H1 (cell line): ENCODE data around the gene CLCF1. TPM values are rescaled to one million over a fixed set of nuclear protein-coding genes. Genes with fewer than 3 reads are reported as not detected.

Experiments
- polyA plus RNA-seq, 7 experiments: library from polyadenylated mRNA; depleted of rRNA in 3 of 7; stranded (reverse) in 5 of 7; unstranded in 2 of 7; fragments of >200 nt in 5 of 7; fragments of 200-250 nt in 2 of 7; gene quantifications; 1 replicate in 5 of 7; 2 replicates in 1 of 7; 4 replicates in 1 of 7; pipeline versions ENCODE4 v1.2.1 to v1.2.3, GENCODE V29; 2011 to 2013; ENCODE audit warnings: missing spikeins in 2 of 7, mixed read lengths in 2 of 7
- total RNA-seq: library from RNA; stranded (reverse); fragmentation: NEBNext Ultra II Directional; extraction: Animal tissue kit (Norgen Biotek cat#: 25700); gene quantifications from 2 replicates; pipeline ENCODE4 v1.2.1, GENCODE V29; 2021
- TF ChIP-seq, protein P1 (sequence below): IDR thresholded peaks from 2 replicates; pipeline ENCODE4 v1.6.1; 2012; ENCODE audit warnings: low read length, inconsistent platforms

The CLCF1 gene
- total and polyA plus RNA-seq, 2 of the 8 experiments (the other 6 are each of a cell fraction or from before 2014, with no cell fraction given) = 0.32 to 1.2 TPM

DNA sequence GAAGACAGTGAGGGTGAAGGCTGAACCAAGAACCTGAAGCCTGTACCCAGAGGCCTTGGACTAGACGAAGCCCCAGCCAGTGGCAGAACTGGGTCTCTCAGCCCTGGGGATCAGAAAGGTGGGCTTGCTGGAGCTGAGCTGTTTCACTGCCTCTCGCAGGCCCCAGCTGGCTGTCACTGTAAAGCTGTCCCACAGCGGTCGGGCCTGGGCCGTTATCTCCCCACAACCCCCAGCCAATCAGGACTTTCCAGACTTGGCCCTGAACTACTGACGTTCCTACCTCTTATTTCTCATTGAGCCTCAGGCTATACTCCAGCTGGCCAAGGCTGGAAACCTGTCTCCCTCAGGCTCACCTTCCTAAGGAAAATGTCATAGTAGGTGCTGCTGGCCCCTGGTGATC, 24.1 kb upstream of the CLCF1 start (continued):
- TF ChIP-seq, protein P1, sequence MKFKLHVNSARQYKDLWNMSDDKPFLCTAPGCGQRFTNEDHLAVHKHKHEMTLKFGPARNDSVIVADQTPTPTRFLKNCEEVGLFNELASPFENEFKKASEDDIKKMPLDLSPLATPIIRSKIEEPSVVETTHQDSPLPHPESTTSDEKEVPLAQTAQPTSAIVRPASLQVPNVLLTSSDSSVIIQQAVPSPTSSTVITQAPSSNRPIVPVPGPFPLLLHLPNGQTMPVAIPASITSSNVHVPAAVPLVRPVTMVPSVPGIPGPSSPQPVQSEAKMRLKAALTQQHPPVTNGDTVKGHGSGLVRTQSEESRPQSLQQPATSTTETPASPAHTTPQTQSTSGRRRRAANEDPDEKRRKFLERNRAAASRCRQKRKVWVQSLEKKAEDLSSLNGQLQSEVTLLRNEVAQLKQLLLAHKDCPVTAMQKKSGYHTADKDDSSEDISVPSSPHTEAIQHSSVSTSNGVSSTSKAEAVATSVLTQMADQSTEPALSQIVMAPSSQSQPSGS = no peak
- TF ChIP-seq, all 59 proteins: peak for 0
